NB4 (cell line): ENCODE measurements around the gene METTL26.

Experiments
- DNase-seq: peaks from one replicate; pipeline ENCODE4 v3.0.0; 2010; ENCODE audit warnings: low read depth
- H3K4me3 ChIP-seq: one replicate; pipeline ENCODE4 v1.5.1; 2011; ENCODE audit warnings: mild to moderate bottlenecking, low read depth, low read length, moderate library complexity
- MYC ChIP-seq: IDR thresholded peaks from 2 replicates; pipeline ENCODE4 v1.6.1; 2011; ENCODE audit warnings: low read depth, low read length
- POLR2A ChIP-seq: IDR thresholded peaks from 2 replicates; pipeline ENCODE4 v1.6.1; 2011; ENCODE audit warnings: mild to moderate bottlenecking; ENCODE audit not compliant: insufficient read length; ENCODE audit errors: extremely low read depth
- TF ChIP-seq, protein P1 (sequence below): IDR thresholded peaks from one replicate; pipeline ENCODE4 v1.5.1; 2012; ENCODE audit warnings: low read depth, low read length
- TF ChIP-seq, protein P2 (sequence below): IDR thresholded peaks from 2 replicates; pipeline ENCODE4 v1.6.1; 2011; ENCODE audit warnings: low read depth, low read length

The METTL26 gene

DNA sequence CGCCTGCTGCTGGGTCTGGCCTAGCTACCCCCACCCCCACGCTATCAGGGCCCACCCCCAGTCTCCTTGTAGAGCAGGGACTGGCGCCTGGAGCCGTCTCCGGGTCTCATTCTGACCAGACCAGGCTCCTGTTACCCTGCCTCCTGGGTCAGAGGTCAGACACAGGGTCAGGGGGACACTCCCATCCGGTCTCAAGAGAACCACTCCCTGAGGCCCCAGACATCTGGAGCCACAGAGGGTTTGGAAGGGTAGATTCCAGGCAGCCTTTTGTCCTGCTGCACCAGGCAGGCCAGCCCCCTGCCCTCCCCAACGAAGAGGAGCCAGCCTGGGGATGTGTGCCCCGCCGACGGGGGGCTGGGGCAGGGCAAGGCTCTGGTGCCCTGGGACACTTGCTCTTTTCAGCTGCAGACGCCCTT, 6.3 kb downstream of the METTL26 start:
- H3K4me3 ChIP-seq = no peak overlapping the region
- no peak for DNase-seq
- TF ChIP-seq, protein P1, sequence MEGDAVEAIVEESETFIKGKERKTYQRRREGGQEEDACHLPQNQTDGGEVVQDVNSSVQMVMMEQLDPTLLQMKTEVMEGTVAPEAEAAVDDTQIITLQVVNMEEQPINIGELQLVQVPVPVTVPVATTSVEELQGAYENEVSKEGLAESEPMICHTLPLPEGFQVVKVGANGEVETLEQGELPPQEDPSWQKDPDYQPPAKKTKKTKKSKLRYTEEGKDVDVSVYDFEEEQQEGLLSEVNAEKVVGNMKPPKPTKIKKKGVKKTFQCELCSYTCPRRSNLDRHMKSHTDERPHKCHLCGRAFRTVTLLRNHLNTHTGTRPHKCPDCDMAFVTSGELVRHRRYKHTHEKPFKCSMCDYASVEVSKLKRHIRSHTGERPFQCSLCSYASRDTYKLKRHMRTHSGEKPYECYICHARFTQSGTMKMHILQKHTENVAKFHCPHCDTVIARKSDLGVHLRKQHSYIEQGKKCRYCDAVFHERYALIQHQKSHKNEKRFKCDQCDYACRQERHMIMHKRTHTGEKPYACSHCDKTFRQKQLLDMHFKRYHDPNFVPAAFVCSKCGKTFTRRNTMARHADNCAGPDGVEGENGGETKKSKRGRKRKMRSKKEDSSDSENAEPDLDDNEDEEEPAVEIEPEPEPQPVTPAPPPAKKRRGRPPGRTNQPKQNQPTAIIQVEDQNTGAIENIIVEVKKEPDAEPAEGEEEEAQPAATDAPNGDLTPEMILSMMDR = no peak
- TF ChIP-seq MYC (no peak), POLR2A (no peak)
- TF ChIP-seq, protein P2, sequence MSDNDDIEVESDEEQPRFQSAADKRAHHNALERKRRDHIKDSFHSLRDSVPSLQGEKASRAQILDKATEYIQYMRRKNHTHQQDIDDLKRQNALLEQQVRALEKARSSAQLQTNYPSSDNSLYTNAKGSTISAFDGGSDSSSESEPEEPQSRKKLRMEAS = no peak

DNA sequence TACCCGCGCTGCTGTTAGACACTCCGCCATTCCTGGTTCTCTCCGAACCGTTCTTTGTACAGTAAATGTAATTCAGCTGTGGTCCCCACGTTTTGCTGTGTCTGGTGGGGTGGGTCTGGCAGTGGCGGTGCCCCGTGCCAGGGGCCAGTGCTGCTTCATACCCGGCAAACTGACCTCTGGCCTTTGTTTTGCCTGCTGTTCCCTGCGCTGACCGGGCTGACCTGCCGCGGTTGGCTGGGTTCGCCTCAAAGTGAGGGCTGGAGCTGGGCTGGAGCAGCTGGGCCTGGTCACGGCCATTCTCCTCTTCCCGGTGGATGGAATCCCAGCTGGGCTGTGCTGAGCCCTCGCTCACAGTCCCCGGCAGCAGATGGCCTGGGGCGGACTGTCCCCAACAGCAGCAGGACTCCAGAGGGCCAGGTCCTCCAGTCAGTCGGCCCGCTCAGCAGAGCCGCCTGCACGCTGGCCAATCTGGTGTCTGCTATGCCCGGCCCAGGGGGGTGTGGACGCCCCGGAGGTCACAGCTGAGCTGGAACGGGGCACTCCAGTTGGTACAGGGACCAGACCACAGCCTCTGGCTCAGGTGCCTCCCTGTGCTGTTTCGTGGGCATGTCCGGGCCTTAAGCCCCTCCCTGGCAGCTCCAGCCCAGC, 6.8 kb downstream of the METTL26 start:
- TF ChIP-seq, protein P2 = no peak
- TF ChIP-seq, protein P1 = no peak
- TF ChIP-seq POLR2A (no peak), MYC (no peak)
- no peak overlapping the region for H3K4me3 ChIP-seq
- DNase-seq = no peak

DNA sequence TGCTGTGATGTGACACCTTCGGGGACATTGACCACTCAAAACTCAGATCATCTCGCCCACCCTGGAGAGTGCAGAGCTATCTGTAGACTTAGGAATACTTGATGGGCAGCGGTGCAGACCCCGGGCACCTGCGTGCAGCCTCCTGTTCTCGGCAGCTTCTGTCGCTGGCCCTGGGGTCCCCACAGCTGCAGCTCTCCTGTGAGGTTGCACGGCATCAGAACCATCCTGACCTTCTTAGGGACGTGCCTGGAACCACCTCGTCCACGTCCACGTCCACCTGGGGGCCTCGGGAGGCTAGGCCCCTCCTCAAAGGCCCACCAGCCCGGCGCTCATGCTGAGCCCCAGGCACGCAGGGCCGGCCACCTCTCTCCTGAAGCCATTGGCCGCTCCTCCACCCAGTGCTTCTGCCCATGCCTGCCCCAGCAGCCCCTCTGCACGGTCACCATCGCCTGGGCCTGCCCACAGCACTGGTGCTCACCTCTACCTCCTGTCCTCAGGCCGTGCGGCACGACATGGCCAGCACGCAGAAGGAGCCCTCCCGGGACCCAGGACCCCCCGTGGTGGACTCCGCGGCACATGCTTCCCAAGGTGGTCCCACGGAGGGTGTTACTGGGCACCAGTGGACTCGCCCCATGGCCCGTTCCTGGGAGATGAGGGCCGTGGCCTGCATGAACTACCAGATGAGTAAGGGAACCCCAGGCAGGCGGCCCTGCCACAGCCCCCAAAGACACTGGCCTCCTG, 7.6 kb downstream of the METTL26 start:
- no peak for TF ChIP-seq POLR2A
- TF ChIP-seq, protein P2 = no peak
- TF ChIP-seq, protein P1 = no peak
- no peak for TF ChIP-seq MYC
- no peak for DNase-seq

DNA sequence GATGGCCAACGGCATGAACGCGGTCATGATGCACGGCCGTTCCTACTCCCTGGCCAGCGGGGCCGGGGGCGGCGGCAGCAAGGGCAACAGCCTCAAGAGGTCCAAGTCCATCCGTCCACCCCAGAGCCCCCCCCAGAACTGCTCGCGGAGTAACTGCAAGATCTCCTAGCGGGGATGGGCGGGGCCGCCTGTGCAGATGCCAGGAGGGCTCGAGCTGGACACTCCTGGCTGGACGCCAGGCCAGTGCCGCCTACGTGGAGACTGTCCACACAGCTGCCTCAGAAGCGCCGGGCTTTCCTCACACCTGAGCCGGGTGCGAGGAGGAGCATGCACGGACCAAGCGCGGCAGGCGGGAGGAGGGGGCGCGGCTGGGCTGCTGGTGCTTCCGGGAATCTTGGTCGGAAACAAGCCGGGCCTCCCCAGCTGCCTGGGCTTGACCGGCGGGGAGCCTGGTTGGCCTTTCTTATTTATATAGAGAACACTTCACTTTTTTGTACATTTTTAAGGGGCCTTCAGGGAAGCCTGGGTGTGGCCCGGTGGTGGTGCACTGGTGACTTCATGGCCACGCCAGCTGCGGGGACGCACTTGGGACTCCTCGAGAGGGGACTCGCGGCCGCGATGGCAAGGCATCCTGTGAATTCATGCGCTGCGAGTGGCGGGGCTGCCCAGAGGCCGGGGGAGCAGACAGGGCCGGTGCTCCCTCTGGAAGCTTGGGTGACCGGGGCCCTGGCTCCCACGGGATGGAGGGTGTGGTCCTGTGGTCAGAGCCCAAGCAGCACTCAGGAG, 8.5 kb downstream of the METTL26 start:
- H3K4me3 ChIP-seq = no peak overlapping the region
- TF ChIP-seq, protein P1 = no peak
- TF ChIP-seq, protein P2 = no peak
- TF ChIP-seq MYC = no peak
- no peak for TF ChIP-seq POLR2A
- DNase-seq = no peak

More for the DNA sequence above, 7.6 kb downstream of the METTL26 start:
- H3K4me3 ChIP-seq = no peak overlapping the region

DNA sequence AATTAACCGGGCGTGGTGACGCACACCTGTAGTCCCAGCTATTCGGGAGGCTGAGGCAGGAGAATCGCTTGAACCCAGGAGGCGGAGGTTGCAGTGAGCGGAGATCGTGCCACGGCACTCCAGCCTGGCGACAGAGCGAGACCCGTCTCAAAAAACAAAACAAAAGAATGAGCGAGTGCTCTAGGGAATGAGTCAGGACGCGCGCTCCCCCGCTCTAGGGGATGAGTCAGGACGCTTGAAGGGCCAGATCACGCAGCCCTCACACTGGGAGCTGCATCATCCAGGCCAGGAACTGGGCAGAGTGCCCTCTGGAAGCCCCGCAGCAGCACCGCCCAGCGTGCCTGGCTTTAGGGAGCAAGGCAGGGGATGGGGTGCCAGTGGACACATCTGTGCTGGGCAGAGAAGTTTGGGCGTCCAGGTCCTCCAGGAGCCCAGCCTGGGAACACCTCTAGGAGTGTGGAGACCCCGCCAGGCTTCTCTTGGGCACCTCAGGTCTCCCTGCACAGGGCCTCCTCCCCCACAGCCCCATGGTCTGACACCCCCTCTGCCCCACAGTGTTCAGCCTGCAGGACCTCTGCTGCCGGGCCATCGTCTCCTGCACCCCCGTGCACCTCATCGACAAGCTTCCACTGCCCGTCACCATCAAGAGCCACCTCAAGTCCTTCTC, 9.2 kb downstream of the METTL26 start:
- DNase-seq = no peak
- no peak overlapping the region for H3K4me3 ChIP-seq
- TF ChIP-seq POLR2A = no peak
- TF ChIP-seq, protein P1 = no peak
